CD4-positive, alpha-beta T cell treated with Interleukin-21 for 1 hour (primary cell): Measurements from ENCODE around the gene PHKA2.

Source experiments
- DNase-seq: peaks from one replicate; pipeline ENCODE4 v3.0.0-alpha.2; 2020

Gene PHKA2

GRCh38 chrX:18970465-18970864, 13.4 kb downstream of the PHKA2 start:
- DNase-seq: no peak

GRCh38 chrX:18966624-18967023, 17.3 kb downstream of the PHKA2 start:
- no peak for DNase-seq

GRCh38 chrX:18964901-18965300, 19.0 kb downstream of the PHKA2 start:
- no peak for DNase-seq

GRCh38 chrX:18964026-18964425, 19.9 kb downstream of the PHKA2 start:
- DNase-seq: no peak

GRCh38 chrX:18962329-18962728, 21.6 kb downstream of the PHKA2 start:
- DNase-seq: no peak

- DNase-seq: no peak
Observed at GRCh38 chrX:18961686-18962085, 22.2 kb downstream of the PHKA2 start.

- no peak for DNase-seq
Observed at GRCh38 chrX:18956303-18957032, 27.4 kb downstream of the PHKA2 start.

- no peak for DNase-seq
Observed at GRCh38 chrX:18955676-18956075, 28.2 kb downstream of the PHKA2 start.

GRCh38 chrX:18951032-18951431, 32.9 kb downstream of the PHKA2 start:
- no peak for DNase-seq

- no peak for DNase-seq
Observed at GRCh38 chrX:18949944-18950301, 34.0 kb downstream of the PHKA2 start.

GRCh38 chrX:18949291-18949943, 34.5 kb downstream of the PHKA2 start:
- no peak for DNase-seq

GRCh38 chrX:18946611-18947010, 37.3 kb downstream of the PHKA2 start:
- DNase-seq: no peak

- no peak for DNase-seq
Observed at GRCh38 chrX:18946157-18946556, 37.8 kb downstream of the PHKA2 start.

- no peak for DNase-seq
Observed at GRCh38 chrX:18945483-18945882, 38.4 kb downstream of the PHKA2 start.

GRCh38 chrX:18944482-18944881, 39.4 kb downstream of the PHKA2 start:
- DNase-seq: no peak

- DNase-seq: no peak
Observed at GRCh38 chrX:18941896-18942295, 42.0 kb downstream of the PHKA2 start.

- DNase-seq: no peak
Observed at GRCh38 chrX:18938710-18939109, 45.2 kb downstream of the PHKA2 start.

GRCh38 chrX:18937173-18937572, 46.7 kb downstream of the PHKA2 start:
- no peak for DNase-seq

GRCh38 chrX:18935893-18936292, 48.0 kb downstream of the PHKA2 start:
- DNase-seq: no peak

- DNase-seq: no peak
Observed at GRCh38 chrX:18934708-18935107, 49.2 kb downstream of the PHKA2 start.

GRCh38 chrX:18933617-18934016, 50.3 kb downstream of the PHKA2 start:
- DNase-seq: no peak

- DNase-seq: no peak
Observed at GRCh38 chrX:18931972-18932371, 51.9 kb downstream of the PHKA2 start.

- no peak for DNase-seq
Observed at GRCh38 chrX:18929775-18930174, 54.1 kb downstream of the PHKA2 start.

- DNase-seq: no peak
Observed at GRCh38 chrX:18927558-18927957, 56.4 kb downstream of the PHKA2 start.
